SK-N-SH (cell line): ENCODE data around the gene FAM184B.

Experiments
- CTCF ChIP-seq: fragments of 200-600 bp; sonication (generic); IDR thresholded peaks from 2 replicates; pipeline ENCODE4 v1.6.1; 2017; ENCODE audit warnings: antibody characterized with exemption, mild to moderate bottlenecking, moderate library complexity
- FOSL2 ChIP-seq: IDR thresholded peaks from 2 replicates; pipeline ENCODE4 v1.4.0; 2012; ENCODE audit warnings: low read depth, mild to moderate bottlenecking, moderate library complexity, borderline replicate concordance
- GABPA ChIP-seq: IDR thresholded peaks from 2 replicates; pipeline ENCODE4 v1.4.0; 2012; ENCODE audit warnings: low read depth, mild to moderate bottlenecking
- MAX ChIP-seq: IDR thresholded peaks from 2 replicates; pipeline ENCODE4 v1.4.0; 2012; ENCODE audit warnings: low read depth
- MXI1 ChIP-seq: IDR thresholded peaks from 2 replicates; pipeline ENCODE4 v1.6.1; 2012; ENCODE audit warnings: mild to moderate bottlenecking, low read depth, low read length, improper control_type of control experiment
- POLR2AphosphoS5 ChIP-seq: IDR thresholded peaks from 2 replicates; pipeline ENCODE4 v1.6.1; 2012; ENCODE audit warnings: low read depth, low read length
- RAD21 ChIP-seq: IDR thresholded peaks from 2 replicates; pipeline ENCODE4 v1.6.1; 2012; ENCODE audit warnings: mild to moderate bottlenecking, low read length
- REST ChIP-seq: IDR thresholded peaks from 2 replicates; pipeline ENCODE4 v1.6.1; 2012; ENCODE audit warnings: mild to moderate bottlenecking, low read depth, low read length, moderate library complexity
- TCF12 ChIP-seq: IDR thresholded peaks from 2 replicates; pipeline ENCODE4 v1.4.0; 2012

GRCh38 chr4:17680559-17681280 lies 100.7 kb downstream of the FAM184B start:
- TF ChIP-seq TCF12 = no peak
- no peak for TF ChIP-seq GABPA
- no peak for TF ChIP-seq REST
- no peak for TF ChIP-seq RAD21
- TF ChIP-seq FOSL2 = no peak
- TF ChIP-seq MXI1 = no peak
- no peak for TF ChIP-seq POLR2AphosphoS5
- TF ChIP-seq MAX = no peak
- TF ChIP-seq CTCF = no peak
